GM18526 (cell line): ENCODE measurements around the gene CCDC33.

Source experiments
- POLR2A ChIP-seq: IDR thresholded peaks from 3 replicates; pipeline ENCODE4 v1.6.1; 2011; ENCODE audit not compliant: insufficient read length; ENCODE audit errors: extremely low read depth

Gene CCDC33

GRCh38 chr15:74203914-74204431 lies 32.2 kb upstream of the CCDC33 start:
- no peak for TF ChIP-seq POLR2A

- no peak for TF ChIP-seq POLR2A
Observed at GRCh38 chr15:74205582-74205947, 30.6 kb upstream of the CCDC33 start.

GRCh38 chr15:74206801-74207281 lies 29.3 kb upstream of the CCDC33 start:
- TF ChIP-seq POLR2A = no peak

GRCh38 chr15:74207652-74208440 lies 28.3 kb upstream of the CCDC33 start:
- no peak for TF ChIP-seq POLR2A

GRCh38 chr15:74208496-74208895 lies 27.6 kb upstream of the CCDC33 start:
- TF ChIP-seq POLR2A = no peak

GRCh38 chr15:74208901-74209559 lies 27.1 kb upstream of the CCDC33 start:
- no peak for TF ChIP-seq POLR2A

- TF ChIP-seq POLR2A = no peak
Observed at GRCh38 chr15:74209560-74209958, 26.6 kb upstream of the CCDC33 start.

GRCh38 chr15:74209997-74210671 lies 26.0 kb upstream of the CCDC33 start:
- no peak for TF ChIP-seq POLR2A

GRCh38 chr15:74210729-74211128 lies 25.4 kb upstream of the CCDC33 start:
- no peak for TF ChIP-seq POLR2A

- no peak for TF ChIP-seq POLR2A
Observed at GRCh38 chr15:74211656-74212055, 24.5 kb upstream of the CCDC33 start.

GRCh38 chr15:74212494-74212893 lies 23.6 kb upstream of the CCDC33 start:
- TF ChIP-seq POLR2A = no peak

GRCh38 chr15:74213858-74214284 lies 22.3 kb upstream of the CCDC33 start:
- TF ChIP-seq POLR2A = no peak

- TF ChIP-seq POLR2A = no peak
Observed at GRCh38 chr15:74214324-74215021, 21.7 kb upstream of the CCDC33 start.

GRCh38 chr15:74215958-74216357 lies 20.2 kb upstream of the CCDC33 start:
- no peak for TF ChIP-seq POLR2A

- no peak for TF ChIP-seq POLR2A
Observed at GRCh38 chr15:74216949-74217348, 19.2 kb upstream of the CCDC33 start.
